Measurements from ENCODE around the gene ISL2. TPM values are rescaled to one million over a fixed set of nuclear protein-coding genes. Genes with fewer than 3 reads are reported as not detected.

ISL2 gene
- polyA plus RNA-seq, 1 donor (not counting 4 experiments of a cell fraction or from before 2014, with no cell fraction given) = not detected

- Histone ChIP-seq H3K4me1 (ENCODE audit: control insufficient read depth, extremely low read depth, insufficient read depth, low read length) (no peaks in the 10 kb centered on the region), H3K36me3 (ENCODE audit: control insufficient read depth in 2 of 2, extremely low read depth in 1 of 2, insufficient read depth in 2 of 2, low read length in 2 of 2) (no peaks in the 10 kb centered on the region), H3K9me1 (ENCODE audit: control insufficient read depth, extremely low read depth, insufficient read depth, low read length) (no peaks in the 10 kb centered on the region), H3K27ac (ENCODE audit: control insufficient read depth, insufficient read depth, low read length) (no peak overlapping the region), H3K9me3 (ENCODE audit: control insufficient read depth, low read depth, low read length) (no peaks in the 10 kb centered on the region), H3K27me3 (ENCODE audit: control insufficient read depth, extremely low read depth, insufficient read depth, low read length) (no peaks in the 10 kb centered on the region), H3K9ac (ENCODE audit: control insufficient read depth, extremely low read depth, insufficient read depth, low read length) (no peak overlapping the region), H2AFZ (ENCODE audit: control insufficient read depth, low read length) (no peak overlapping the region), H4K20me1 (ENCODE audit: control insufficient read depth, extremely low read depth, insufficient read depth, low read length) (no peaks in the 10 kb centered on the region), H3K79me2 (ENCODE audit: control insufficient read depth, insufficient read depth, low read length) (no peaks in the 10 kb centered on the region), H3K4me3 (ENCODE audit: control insufficient read depth in 2 of 3, extremely low read depth in 1 of 3, insufficient read depth in 2 of 3, low read depth in 1 of 3, low read length in 3 of 3) (no peak overlapping the region), H3K4me2 (ENCODE audit: control insufficient read depth, extremely low read depth, insufficient read depth, low read depth, low read length) (no peak overlapping the region)
- no peak for TF ChIP-seq EZH2 (IDR thresholded peaks at IDR 0.05; ENCODE audit: low read length)
- FAIRE-seq (no peak), DNase-seq (ENCODE audit: low read depth, low spot score) (no peak)
- dilution Hi-C loops (cut with MboI; ENCODE audit: extremely low pct_ligation_motif_present, low sequenced_read_pairs) = no loop called here
Observed at GRCh38 chr15:76391309-76391708, 54.7 kb downstream of the ISL2 start.

- Histone ChIP-seq H3K9me1 (ENCODE audit: control insufficient read depth, extremely low read depth, insufficient read depth, low read length) (no peaks in the 10 kb centered on the region), H3K4me1 (ENCODE audit: control insufficient read depth, extremely low read depth, insufficient read depth, low read length) (no peaks in the 10 kb centered on the region), H3K9ac (ENCODE audit: control insufficient read depth, extremely low read depth, insufficient read depth, low read length) (no peak overlapping the region), H3K4me2 (ENCODE audit: control insufficient read depth, extremely low read depth, insufficient read depth, low read depth, low read length) (no peak overlapping the region), H3K4me3 (ENCODE audit: control insufficient read depth in 2 of 3, extremely low read depth in 1 of 3, insufficient read depth in 2 of 3, low read depth in 1 of 3, low read length in 3 of 3) (no peak overlapping the region), H3K9me3 (ENCODE audit: control insufficient read depth, low read depth, low read length) (no peaks in the 10 kb centered on the region), H3K36me3 (ENCODE audit: control insufficient read depth in 2 of 2, extremely low read depth in 1 of 2, insufficient read depth in 2 of 2, low read length in 2 of 2) (no peaks in the 10 kb centered on the region), H3K27me3 (ENCODE audit: control insufficient read depth, extremely low read depth, insufficient read depth, low read length) (no peaks in the 10 kb centered on the region), H4K20me1 (ENCODE audit: control insufficient read depth, extremely low read depth, insufficient read depth, low read length) (no peaks in the 10 kb centered on the region), H3K27ac (ENCODE audit: control insufficient read depth, insufficient read depth, low read length) (no peak overlapping the region), H3K79me2 (ENCODE audit: control insufficient read depth, insufficient read depth, low read length) (no peaks in the 10 kb centered on the region), H2AFZ (ENCODE audit: control insufficient read depth, low read length) (no peak overlapping the region)
- no peak for TF ChIP-seq CTCF (optimal IDR thresholded peaks at IDR 0.05 in 1 of 3, IDR thresholded peaks at IDR 0.05 in 1 of 3, conservative IDR thresholded peaks at IDR 0.05 in 1 of 3; ENCODE audit: extremely low read depth in 1 of 3, insufficient read depth in 2 of 3, low read length in 3 of 3)
- TF ChIP-seq EZH2 (IDR thresholded peaks at IDR 0.05; ENCODE audit: low read length) = no peak
- no peak for FAIRE-seq
- DNase-seq (ENCODE audit: low read depth, low spot score) = no peak
- dilution Hi-C loops (cut with MboI; ENCODE audit: extremely low pct_ligation_motif_present, low sequenced_read_pairs) = no loop called here
Observed at GRCh38 chr15:76391847-76392246, 55.3 kb downstream of the ISL2 start.

Other genes starting within 250 kb of the ISL2 start
- 176 to 230 TPM (median 219 TPM) in 3 replicates for gene ETFA, start 25.3 kb upstream of the ISL2 start, polyA plus RNA-seq

Data from keratinocyte (primary cell).